GM19099 (cell line): Measurements from ENCODE around the gene TUBB4B.

Experiments
- POLR2A ChIP-seq: IDR thresholded peaks from 3 replicates; pipeline ENCODE4 v1.6.1; 2011; ENCODE audit warnings: low read depth; ENCODE audit not compliant: insufficient read length; ENCODE audit errors: extremely low read depth

The TUBB4B gene

DNA sequence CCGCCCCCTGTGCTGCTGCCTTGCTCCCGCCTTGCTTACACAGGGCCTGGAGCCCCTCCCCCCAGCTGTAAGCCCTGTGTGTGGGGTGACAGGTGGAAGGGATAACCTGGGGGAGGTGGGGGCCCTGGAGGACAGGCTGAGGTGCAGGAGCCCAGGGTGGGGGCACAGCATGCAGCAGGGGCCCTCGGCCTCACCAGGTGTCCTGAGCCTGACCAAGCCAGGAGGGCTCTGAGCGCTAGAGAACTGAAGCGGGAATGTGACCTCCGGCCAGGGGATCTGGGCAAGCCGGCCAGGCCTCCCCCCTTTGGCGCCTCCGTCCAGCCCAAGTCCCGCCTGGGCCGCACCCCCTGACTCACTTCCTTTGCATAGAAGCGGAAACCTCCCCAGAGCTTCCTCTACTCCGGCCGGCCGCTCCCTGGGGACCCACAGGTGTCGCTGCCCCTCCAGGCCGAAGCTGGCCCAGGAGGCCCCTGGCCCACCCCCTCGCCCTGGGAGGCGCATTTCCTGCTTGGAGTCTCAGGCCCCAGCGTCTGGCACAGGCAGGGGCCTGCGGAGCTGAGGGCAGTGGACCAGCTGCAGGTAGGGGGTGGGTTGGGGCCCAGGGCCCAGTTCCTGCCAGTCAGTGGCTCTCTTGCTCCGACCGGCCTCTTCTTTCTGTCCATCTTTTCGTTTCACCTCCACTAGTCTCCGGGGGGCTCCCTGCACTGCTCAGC is 36.4 kb downstream of the TUBB4B start, which contains the start of gene TOR4A:
Gene TOR4A, plus strand, starts transcription at position 398 of the 713 bp plus-strand sequence. CDS start 964 bp downstream, outside the sequence.
- TF ChIP-seq POLR2A: peak; percentile 74

DNA sequence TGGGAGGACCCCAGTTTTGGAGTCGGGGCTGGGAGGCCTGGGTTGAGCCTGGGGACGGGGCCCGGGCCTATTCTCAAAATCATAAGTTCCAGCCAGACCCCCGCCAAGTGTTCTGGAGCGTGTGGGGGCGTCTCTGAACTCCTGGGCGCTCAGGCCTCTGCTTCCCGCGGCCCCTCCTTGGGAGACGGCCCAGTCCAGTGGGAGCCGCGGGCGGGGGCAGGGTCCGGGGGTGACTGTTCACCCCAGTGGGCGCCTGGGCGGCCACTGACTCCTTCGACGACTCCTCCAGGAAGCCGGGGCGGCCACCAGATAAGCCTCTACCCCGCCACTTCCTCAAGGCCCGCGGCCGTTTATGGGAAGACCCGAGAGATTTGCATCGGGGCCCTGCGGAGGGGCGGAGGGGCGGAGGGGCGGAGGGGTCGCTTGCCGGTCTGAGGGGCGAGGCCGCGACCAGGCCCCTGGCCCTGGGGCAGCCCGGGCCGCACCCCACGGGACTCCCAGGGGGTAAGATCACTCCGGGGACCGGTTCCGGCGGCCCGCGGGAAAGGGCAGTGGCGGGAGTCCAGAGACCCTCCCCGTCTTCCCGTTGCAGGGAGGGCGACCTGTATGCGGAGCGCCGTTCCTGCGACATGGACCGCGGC is 37.1 kb downstream of the TUBB4B start:
- TF ChIP-seq POLR2A: no peak

DNA sequence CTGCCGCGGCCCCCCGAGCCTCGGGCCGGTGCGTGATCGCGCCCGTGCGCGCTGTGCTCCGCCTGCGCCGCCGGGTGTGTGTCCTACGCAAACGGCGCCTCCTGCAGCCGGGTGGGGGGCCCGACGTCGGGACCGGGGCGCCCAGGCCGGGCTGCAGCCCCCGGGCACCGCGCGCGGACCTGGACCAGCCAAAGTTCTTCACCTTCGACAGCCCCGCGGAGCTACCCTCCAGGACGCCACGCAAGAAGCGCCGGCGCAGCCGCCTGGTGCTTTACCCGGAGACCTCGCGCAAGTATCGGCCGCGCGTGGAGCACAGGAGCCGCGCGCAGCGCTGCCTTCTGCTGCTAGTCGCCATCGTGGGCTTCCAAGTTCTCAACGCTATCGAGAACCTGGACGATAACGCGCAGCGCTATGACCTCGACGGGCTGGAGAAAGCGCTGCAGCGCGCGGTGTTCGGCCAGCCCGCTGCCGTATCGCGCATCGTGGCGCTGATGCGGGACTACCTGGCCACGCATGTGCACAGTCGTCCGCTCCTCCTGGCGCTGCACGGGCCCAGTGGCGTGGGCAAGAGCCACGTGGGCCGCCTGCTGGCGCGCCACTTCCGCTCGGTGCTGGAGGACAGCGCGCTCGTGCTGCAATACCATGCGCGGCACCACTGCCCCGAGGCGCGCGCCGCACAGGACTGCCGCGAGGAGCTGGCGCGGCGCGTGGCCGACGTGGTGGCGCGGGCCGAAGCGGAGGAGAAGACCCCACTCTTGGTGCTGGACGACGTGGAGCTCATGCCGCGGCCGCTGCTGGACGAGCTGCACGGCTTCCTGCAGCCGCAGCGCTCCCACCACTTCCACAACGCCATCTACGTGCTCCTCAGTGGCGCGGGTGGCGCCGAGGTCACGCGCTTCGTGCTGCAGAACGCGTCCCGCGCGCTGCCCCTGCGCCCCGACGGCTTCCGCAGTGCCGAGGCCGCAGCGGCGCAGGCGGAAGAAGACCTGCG is 37.9 kb downstream of the TUBB4B start:
- TF ChIP-seq POLR2A: no peak

DNA sequence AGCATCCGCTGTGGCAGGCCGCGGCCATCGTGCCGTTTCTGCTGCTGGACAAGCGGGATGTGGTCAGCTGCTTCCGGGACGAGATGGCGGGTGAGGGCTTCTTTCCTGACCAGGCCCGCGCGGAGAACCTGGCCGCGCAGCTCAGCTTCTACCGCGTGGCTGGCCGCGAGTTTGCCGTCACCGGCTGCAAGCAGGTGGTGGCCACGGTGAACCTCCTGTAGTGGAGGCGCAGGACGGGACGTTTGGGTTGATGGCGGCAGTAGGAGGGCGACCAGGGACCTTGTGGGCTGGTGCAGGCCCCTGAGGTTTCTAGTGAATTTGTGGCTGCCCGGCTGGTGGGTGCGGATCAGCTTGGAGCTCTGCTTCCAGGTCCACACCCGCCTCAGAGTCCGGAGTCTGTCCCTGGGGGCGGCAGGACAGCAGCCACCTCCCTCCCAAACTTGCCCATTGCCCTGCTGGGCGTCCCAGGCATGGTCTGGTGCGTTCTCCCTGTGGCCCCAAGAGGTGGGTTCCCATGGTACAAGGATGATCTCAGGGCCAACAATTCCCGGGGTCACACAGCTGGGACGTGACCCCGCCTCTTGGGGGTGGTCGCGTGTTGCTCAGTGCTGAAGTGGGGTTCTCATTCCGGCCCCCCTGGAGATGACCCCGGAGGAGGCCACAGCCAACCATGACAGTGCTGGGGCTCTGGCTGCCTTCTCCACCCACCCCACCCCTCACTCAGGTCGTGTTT is 38.8 kb downstream of the TUBB4B start:
- TF ChIP-seq POLR2A: no peak

DNA sequence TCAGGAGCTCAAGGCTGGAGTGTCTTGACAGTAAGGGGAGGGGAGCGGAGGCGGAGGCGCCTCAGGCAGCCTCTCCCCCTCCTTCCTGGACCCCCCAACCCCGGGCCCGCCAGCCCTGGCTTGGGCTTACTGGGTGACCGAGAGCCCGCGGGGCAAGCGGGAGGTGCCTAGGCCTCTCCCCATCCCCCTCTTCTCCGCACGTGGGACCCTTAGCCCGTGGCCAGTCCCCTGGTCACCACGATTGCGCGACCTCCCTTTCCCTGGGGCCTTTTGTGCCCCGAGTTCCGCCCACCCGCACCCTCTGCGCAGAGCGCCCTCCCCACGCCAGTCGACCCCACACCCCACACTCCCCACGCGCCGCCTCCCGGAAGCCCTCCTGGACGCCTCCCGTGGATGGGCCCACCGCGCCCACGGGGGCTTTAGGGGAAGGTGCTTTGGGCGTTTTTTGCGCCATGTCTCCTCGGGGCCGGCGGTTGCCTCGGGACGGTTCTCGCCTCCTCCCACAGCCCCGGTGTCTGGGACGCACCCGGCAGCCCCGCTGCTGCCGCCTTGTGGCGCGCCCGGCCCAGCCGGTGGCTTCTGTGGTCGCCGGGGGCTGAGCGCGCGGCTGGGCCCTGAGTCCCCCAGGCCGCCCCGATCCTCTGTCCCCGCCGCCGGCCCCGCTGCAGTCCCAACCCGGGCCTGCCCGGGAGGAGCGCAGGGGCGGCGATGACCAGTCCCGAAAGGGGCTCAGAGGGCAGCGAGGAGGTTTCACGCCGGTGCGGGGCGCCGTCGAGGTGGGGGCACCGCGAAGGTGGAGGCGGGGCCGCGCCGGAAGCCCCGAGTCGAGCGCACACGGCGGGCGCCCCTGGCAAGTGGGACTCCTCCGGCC is 39.6 kb downstream of the TUBB4B start:
- TF ChIP-seq POLR2A: no peak

DNA sequence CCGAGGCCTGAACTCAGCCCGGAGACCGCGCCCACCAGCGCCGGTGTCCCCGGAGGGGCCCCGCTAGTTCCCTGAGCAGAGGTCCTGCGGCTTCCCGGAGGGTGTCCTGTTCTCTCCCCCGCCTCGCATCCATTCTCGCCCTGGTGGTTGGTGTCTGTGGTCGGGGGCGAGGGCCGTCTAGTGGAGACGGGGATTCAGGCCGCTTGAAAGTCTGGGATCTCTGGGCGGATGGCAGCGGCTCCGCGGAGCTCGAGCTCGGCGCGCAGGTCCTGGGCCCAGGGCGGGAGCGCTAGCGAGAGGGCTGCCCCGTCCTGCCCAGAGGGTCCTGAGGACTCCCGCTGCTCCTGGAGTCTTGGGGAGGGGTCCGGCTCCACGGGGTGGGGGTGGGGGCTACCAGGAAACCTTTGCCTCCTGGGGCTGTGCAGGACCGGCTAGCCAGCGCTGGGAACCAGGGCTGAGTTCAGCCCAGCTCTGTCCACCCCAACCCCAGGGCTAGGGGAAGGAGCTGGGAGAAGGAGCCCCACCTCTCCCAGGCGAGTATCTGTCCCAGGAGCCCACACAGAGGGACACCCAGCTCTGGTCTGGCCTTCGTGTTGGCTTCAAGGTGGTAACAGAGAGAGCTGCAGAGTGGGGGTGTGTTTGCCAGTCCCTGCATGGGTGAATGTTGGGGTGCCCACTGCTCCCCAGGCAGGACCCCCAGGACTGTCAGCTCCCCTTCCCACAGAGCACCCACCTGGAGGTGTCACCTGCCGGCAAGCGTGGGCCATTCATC is 40.4 kb downstream of the TUBB4B start:
- no peak for TF ChIP-seq POLR2A

DNA sequence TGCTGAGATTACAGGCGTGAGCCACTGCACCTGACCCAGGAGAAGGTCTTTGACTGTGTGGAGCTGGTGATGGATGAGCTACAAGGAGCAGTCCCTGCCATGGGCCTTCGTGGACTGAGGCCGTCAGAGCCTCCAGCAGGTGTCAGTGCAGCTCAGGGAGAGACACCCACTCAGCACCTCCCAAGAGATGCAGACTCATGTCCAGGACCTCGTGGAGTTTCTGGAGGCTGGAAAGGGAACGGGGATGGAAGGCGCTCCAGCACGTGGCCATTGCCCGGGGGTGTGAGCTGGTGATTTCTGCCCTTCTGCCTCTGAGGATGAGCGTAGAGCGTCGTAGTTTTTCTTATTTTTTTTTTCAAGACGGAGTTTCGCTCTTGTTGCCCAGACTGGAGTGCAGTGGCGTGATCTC is 45.9 kb downstream of the TUBB4B start:
- TF ChIP-seq POLR2A: peak; percentile 2

DNA sequence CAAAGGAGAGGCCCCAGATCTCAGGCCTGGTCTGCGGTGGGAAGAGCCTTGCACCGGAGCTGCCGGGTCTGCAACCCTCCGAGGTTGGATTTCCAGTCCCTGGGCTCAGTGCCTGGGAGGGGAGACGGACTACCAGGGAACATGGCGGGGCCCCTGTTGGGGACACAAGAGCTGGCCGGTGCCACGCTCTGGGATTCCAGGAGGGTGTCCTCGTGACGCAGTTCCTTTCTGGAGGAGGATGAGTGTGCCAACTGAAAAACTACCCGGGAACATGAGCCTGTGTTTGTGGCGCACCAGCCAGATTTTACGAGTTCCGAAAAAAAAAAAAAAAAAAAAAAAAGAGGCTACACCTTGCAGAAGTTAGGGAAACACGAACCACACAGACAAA is 52.0 kb downstream of the TUBB4B start:
- no peak for TF ChIP-seq POLR2A
